Hepatocyte (in vitro differentiated cells): ENCODE measurements around the gene CRYBG3. TPM values are rescaled to one million over a fixed set of nuclear protein-coding genes. Genes with fewer than 3 reads are reported as not detected.

Experiments used
- DNase-seq: peaks from one replicate; pipeline ENCODE4 v3.0.0-alpha.2; 2016; ENCODE audit warnings: low spot score
- H2AFZ ChIP-seq: fragments of 200-600 bp; sonication (generic); 2 replicates; pipeline ENCODE4 v1.6.0; 2016; ENCODE audit warnings: antibody characterized with exemption, mild to moderate bottlenecking
- H3K27ac ChIP-seq: fragments of 200-600 bp; sonication (generic); 2 replicates; pipeline ENCODE4 v1.5.1; 2016; ENCODE audit warnings: mild to moderate bottlenecking
- H3K27me3 ChIP-seq: fragments of 200-600 bp; sonication (generic); 2 replicates; pipeline ENCODE4 v1.6.1; 2016
- H3K36me3 ChIP-seq: fragments of 200-600 bp; sonication (generic); replicated peaks from 2 replicates; pipeline ENCODE4 v1.5.1; 2016; ENCODE audit warnings: low read depth; ENCODE audit not compliant: insufficient read depth
- H3K4me1 ChIP-seq: fragments of 200-600 bp; sonication (generic); 2 replicates; pipeline ENCODE4 v1.5.1; 2016; ENCODE audit warnings: mild to moderate bottlenecking, moderate library complexity; ENCODE audit not compliant: insufficient read depth
- H3K4me2 ChIP-seq: fragments of 200-600 bp; sonication (generic); 2 replicates; pipeline ENCODE4 v1.6.0; 2016
- H3K4me3 ChIP-seq: fragments of 200-600 bp; sonication (generic); 2 replicates; pipeline ENCODE4 v1.5.1; 2016; ENCODE audit warnings: mild to moderate bottlenecking
- H3K79me2 ChIP-seq: fragments of 200-600 bp; sonication (generic); 2 replicates; pipeline ENCODE4 v1.6.0; 2017; ENCODE audit warnings: mild to moderate bottlenecking
- H3K9me2 ChIP-seq: fragments of 200-600 bp; sonication (generic); replicated peaks from 2 replicates; pipeline ENCODE4 v1.6.0; 2017; ENCODE audit warnings: mild to moderate bottlenecking; ENCODE audit not compliant: insufficient read depth
- H3K9me3 ChIP-seq: fragments of 200-600 bp; sonication (generic); 2 replicates; pipeline ENCODE4 v1.5.1; 2016; ENCODE audit warnings: low read depth, mild to moderate bottlenecking
- H4K20me1 ChIP-seq: fragments of 200-600 bp; sonication (generic); 2 replicates; pipeline ENCODE4 v1.6.0; 2016; ENCODE audit warnings: mild to moderate bottlenecking; ENCODE audit not compliant: insufficient read depth, poor library complexity, severe bottlenecking
- EZH2 ChIP-seq: fragments of 200-600 bp; sonication (generic); IDR thresholded peaks from 2 replicates; pipeline ENCODE4 v1.6.1; 2016; ENCODE audit warnings: antibody characterized with exemption, mild to moderate bottlenecking, borderline replicate concordance
- EZH2phosphoT487 ChIP-seq: fragments of 200-600 bp; sonication (generic); IDR thresholded peaks from one replicate; pipeline ENCODE4 v1.6.1; 2018; ENCODE audit warnings: antibody characterized with exemption, mild to moderate bottlenecking, low read depth, moderate library complexity; ENCODE audit not compliant: unreplicated experiment, severe bottlenecking
- WGBS: methylation state at CpG from one replicate; pipeline ENCODE4 v1.1.6; 2016; ENCODE audit warnings: low lambda C conversion rate; ENCODE audit errors: missing lambda C conversion rate; 5-methylcytosine and 5-hydroxymethylcytosine counted together
- polyA plus RNA-seq: library from polyadenylated mRNA; unstranded; fragments of >200 nt; fragmentation: Nextera tagmentation; extraction: Ambion mirVana; gene quantifications from 2 replicates; pipeline ENCODE4 v1.2.1, GENCODE V29; 2016
- total RNA-seq: library from RNA; depleted of rRNA; stranded (reverse); fragments of >200 nt; gene quantifications from 2 replicates; pipeline ENCODE4 v1.2.3, GENCODE V29; 2014
- TF ChIP-seq, protein P1 (sequence below): fragments of 200-600 bp; sonication (generic); IDR thresholded peaks from 2 replicates; pipeline ENCODE4 v1.5.1; 2016; ENCODE audit warnings: antibody characterized with exemption, mild to moderate bottlenecking; ENCODE audit not compliant: poor library complexity

Gene CRYBG3
- total and polyA plus RNA-seq, 2 experiments from 2014 or later = 1.6 to 13.2 TPM

DNA sequence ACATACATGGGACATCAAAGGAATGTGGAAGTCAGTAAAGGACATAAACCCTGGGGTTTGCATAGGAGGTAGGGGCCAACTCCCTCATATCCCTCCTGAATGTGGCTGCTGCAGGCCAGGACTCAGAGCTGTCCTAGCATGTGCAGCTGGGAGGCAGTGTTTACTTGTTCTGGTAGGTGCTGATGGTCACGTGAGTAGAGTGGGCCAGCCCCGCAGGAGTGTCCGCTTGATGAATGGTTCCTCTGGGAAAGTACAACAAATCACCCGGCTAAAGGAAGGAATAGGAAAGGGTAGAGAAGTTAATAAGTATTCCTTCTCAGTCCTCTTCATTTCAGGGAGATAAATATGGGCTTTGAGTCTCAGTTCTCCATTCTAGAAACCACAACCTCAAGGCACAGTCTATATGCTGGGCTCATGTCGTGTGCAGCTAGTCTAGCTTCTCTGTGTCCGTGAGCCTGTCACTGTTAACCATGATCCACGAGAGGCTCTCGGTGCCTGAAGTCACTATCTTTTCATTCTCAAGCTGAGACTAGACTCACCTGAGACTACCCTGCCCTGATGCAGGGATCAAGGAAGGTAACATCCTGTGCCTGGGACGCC lies 132.5 kb downstream of the CRYBG3 start:
- H3K4me3 ChIP-seq = no peak overlapping the region
- no peak for DNase-seq
- WGBS = 94% methylated on average over 9 of the region's 9 CpGs
- H3K36me3 ChIP-seq = no peaks in the 10 kb centered on the region
- no peaks in the 10 kb centered on the region for H3K79me2 ChIP-seq
- no peak overlapping the region for H3K4me2 ChIP-seq
- TF ChIP-seq EZH2 = no peak
- TF ChIP-seq, protein P1, sequence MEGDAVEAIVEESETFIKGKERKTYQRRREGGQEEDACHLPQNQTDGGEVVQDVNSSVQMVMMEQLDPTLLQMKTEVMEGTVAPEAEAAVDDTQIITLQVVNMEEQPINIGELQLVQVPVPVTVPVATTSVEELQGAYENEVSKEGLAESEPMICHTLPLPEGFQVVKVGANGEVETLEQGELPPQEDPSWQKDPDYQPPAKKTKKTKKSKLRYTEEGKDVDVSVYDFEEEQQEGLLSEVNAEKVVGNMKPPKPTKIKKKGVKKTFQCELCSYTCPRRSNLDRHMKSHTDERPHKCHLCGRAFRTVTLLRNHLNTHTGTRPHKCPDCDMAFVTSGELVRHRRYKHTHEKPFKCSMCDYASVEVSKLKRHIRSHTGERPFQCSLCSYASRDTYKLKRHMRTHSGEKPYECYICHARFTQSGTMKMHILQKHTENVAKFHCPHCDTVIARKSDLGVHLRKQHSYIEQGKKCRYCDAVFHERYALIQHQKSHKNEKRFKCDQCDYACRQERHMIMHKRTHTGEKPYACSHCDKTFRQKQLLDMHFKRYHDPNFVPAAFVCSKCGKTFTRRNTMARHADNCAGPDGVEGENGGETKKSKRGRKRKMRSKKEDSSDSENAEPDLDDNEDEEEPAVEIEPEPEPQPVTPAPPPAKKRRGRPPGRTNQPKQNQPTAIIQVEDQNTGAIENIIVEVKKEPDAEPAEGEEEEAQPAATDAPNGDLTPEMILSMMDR = no peak
- TF ChIP-seq EZH2phosphoT487 = no peak
- H3K27me3 ChIP-seq = no peaks in the 10 kb centered on the region
- H3K4me1 ChIP-seq = no peaks in the 10 kb centered on the region
- H3K9me2 ChIP-seq = no peaks in the 10 kb centered on the region
- no peaks in the 10 kb centered on the region for H3K9me3 ChIP-seq
- H3K27ac ChIP-seq = no peak overlapping the region
- no peak overlapping the region for H2AFZ ChIP-seq
- H4K20me1 ChIP-seq = no peaks in the 10 kb centered on the region

DNA sequence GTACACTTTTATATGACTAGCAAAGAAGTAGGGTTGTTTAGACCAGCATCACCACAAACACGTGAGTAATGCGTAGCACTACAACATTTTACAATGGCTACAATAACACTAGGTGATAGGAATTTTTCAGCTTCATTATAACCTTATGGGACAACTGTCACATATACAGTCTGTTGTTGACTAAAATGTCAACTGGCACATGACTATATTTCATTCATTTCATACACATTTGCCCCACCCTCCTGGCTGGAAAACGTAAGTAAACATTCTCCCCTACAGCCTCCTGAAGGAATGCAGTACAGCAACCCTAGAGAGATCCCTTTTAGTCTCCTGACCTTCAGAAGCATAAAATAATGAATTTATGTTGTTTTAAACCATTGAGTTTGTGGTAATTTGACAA lies 134.2 kb downstream of the CRYBG3 start:
- H2AFZ ChIP-seq = no peak overlapping the region
- no peak overlapping the region for H3K4me3 ChIP-seq
- H3K27ac ChIP-seq = no peak overlapping the region
- DNase-seq = no peak
- H3K79me2 ChIP-seq = no peaks in the 10 kb centered on the region
- H3K36me3 ChIP-seq = peaks cover 4% of the 10 kb centered on the region
- no peaks in the 10 kb centered on the region for H3K9me2 ChIP-seq
- WGBS = 72% methylated on average over 3 of the region's 3 CpGs
- no peak overlapping the region for H3K4me2 ChIP-seq
- H3K9me3 ChIP-seq = no peaks in the 10 kb centered on the region
- no peaks in the 10 kb centered on the region for H3K27me3 ChIP-seq
- no peak for TF ChIP-seq EZH2phosphoT487
- TF ChIP-seq, protein P1 = no peak
- no peak for TF ChIP-seq EZH2
- no peaks in the 10 kb centered on the region for H4K20me1 ChIP-seq
- H3K4me1 ChIP-seq = no peaks in the 10 kb centered on the region

DNA sequence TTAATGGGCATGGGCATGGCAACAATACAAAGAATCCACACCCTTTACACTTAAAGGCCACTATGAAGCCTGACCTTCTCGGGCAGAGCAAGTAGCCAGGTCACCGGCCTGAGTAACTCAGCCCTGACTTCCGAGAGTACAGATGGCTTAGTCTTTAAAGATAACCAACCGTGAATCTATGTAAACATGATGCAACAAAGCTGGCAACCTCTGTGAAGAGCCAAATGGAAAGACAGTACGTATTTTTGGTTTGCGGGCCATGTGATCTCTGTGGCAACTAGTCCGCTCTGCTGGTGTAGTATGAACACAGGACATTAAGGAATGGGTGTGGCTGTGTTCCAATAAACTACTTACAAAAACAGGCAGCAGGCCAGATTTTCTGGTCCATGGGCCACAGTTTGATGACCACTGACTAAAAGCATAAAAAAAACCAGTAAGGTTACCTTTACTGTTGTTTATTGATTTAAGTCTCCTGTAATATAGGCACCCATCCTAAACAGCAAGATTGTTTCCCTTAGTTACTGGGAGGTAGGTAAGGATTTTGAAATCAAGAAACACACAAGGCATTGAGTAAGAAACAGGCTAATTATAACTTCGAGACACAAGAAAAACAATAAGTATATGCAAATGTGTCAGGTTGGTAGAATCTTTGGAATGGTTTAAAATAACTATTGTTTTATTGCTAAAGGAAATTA lies 136.0 kb downstream of the CRYBG3 start:
- TF ChIP-seq, protein P1 = no peak
- TF ChIP-seq EZH2 (no peak), EZH2phosphoT487 (no peak)
- no peak for DNase-seq
- H3K9me3 ChIP-seq = no peaks in the 10 kb centered on the region
- H3K79me2 ChIP-seq = peaks cover 5% of the 10 kb centered on the region
- no peak overlapping the region for H3K4me2 ChIP-seq
- no peaks in the 10 kb centered on the region for H3K9me2 ChIP-seq
- no peaks in the 10 kb centered on the region for H4K20me1 ChIP-seq
- H2AFZ ChIP-seq = no peak overlapping the region
- peaks cover 4% of the 10 kb centered on the region for H3K36me3 ChIP-seq
- H3K4me3 ChIP-seq = no peak overlapping the region
- no peaks in the 10 kb centered on the region for H3K27me3 ChIP-seq
- H3K27ac ChIP-seq = no peak overlapping the region
- no peaks in the 10 kb centered on the region for H3K4me1 ChIP-seq
- WGBS = 80% methylated on average over 8 of the region's 8 CpGs
